GM19438 (cell line): ENCODE results near the gene LTBP2.

Source experiments
- ATAC-seq: cut with Tn5 transposase; IDR thresholded peaks from one replicate; pipeline ENCODE4 v1.9.1; 2021; ENCODE audit warnings: low read depth; ENCODE audit not compliant: unreplicated experiment

The LTBP2 gene

DNA sequence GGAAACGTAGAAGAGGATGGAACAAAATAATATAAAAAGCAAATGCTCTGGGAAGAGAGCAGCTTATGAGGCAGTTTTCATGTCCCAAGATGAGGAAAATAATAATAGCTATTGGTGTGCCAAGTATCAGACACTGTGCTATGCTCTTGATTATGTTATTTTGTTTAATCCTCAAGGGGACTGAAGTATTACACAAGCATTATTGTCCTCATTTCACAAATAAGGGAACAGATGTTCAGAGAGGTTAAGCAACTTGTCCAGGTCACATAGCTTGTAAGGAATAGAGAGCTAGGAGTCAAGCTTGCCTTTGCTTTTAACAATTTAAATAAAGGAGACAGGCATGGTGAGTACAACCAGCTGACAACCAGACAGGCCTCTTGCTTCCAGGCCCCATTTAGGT lies 26.9 kb upstream of the LTBP2 start:
- no peak for ATAC-seq

DNA sequence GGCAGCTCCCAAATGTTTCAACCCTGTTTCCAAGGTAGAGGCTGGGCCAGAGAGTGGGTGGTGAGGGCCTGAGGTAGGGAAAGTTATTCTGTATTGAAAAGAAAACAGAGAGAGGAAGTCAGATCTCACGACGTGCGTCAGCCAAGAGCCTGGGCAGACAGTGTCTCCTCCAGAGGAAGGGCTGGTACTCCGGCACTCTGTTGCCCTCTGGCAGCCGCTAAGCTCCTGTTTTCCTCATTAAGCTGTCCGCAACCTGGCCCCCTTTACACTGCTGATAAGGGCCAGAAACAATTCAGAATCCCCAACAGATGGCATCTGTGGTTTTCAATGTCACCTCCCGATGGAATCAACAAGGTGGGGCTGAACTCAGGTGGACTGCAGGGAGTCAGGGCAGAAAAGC lies 26.0 kb upstream of the LTBP2 start:
- no peak for ATAC-seq

DNA sequence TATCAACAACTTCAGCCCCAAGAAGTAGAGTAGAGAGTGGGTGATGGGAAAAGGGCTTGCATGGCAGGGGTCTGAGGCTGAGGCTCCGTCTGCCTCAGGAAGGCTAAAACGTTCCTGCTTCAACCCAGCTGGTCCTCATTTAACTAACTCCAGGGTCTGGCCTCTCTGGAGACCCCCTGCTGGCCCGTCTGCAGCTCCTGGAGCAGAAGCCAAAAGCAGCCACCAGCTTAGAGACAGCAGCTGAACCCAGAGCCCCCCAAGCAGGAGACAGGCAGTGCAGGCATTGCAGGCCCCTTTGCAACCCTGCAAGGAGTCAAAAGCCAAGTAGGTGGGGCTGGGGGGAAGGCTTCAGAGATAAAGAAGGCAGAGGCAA lies 25.1 kb upstream of the LTBP2 start:
- no peak for ATAC-seq

DNA sequence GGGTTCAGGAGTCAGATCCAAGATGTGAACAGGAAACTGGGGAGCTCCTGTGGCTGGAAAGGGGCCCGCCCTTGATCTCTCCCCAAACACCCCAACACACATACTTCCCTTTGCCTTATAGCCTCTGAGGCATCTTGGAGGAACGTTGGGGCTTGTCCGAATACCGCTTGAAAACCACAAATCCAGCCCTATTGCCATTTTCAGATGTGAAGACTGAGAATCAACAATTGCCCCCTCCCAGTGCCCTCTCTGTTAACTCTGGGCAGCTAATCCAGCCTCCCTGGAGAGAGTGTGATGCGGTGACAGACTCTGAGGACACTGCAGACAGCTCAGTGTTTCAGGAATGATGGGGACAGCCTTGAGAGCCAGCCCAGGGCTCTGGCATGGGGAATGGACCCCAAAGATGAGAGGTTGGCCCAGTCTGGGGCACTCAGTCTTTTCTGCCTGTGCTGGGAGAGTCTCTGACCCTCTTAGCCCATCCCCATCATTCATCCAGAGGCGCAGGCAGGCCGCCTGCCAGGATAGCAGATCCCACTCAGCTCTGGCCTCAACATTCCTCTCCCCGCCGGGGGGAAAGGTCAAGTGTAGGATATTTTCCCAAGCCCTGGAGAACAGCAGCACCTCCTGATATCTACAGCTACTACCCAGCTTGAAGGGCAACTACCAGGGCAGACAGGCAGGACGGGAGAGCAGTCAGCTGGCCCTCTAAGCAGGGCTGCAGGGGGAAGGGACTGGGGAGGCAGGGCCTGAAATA lies 24.6 kb upstream of the LTBP2 start:
- ATAC-seq, result no peak

DNA sequence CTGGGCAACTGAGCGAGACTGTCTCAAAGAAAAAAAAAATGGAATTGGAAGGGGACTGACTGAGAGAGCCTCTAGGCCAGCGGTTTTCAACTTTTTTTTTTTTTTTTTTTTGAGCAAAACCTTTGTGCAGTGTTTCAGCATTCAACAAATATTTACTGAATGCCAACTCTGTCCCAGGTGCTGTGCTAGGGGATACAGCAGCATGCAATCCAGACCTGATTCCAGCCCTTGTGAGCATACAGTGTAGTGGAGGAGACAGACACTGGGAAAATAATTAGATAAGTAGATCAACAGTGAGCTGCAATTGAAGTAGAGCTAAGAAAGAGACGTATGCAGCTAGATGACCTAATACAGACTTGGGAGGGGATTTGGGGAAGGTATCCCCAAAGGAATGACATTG lies 23.8 kb upstream of the LTBP2 start:
- no peak for ATAC-seq

DNA sequence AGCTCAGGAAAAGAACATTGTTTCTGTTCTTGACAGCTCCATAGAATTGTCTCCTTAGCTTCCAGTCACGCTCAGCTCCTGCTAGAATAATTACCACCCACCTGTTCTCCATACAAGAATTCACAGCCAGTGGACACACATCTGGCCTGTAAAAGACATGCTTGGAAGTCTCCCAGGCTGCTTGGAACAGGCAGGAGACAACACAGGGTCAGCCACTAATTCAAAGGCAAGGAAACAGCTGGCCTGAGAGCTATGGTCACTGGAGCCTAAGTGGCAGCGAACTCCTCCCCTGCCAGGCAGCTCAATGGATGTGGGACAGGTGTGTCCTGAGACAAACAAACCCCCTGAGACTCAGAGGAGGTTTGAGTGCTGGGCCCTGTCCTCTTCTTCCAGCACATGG lies 22.9 kb upstream of the LTBP2 start:
- ATAC-seq, result no peak

DNA sequence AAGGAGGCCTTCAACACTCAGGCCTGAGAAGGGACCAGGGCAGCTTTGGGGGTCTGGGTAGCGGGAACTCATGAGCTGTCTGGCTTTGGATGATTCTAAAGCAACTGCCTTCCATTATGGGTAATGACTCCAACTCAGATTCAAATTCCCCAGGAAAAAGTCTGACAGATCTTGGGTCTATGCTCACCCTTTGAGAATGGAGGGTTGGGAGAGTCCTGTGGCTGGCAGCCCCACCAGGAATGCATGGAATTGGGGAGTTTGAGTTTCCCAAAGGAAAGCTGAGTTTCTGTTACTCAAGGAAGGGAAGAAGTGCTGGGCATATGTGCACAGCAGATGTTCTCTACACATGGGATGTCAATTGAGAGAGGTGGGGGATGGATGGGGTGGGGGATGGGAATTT lies 22.4 kb upstream of the LTBP2 start:
- ATAC-seq, result no peak

DNA sequence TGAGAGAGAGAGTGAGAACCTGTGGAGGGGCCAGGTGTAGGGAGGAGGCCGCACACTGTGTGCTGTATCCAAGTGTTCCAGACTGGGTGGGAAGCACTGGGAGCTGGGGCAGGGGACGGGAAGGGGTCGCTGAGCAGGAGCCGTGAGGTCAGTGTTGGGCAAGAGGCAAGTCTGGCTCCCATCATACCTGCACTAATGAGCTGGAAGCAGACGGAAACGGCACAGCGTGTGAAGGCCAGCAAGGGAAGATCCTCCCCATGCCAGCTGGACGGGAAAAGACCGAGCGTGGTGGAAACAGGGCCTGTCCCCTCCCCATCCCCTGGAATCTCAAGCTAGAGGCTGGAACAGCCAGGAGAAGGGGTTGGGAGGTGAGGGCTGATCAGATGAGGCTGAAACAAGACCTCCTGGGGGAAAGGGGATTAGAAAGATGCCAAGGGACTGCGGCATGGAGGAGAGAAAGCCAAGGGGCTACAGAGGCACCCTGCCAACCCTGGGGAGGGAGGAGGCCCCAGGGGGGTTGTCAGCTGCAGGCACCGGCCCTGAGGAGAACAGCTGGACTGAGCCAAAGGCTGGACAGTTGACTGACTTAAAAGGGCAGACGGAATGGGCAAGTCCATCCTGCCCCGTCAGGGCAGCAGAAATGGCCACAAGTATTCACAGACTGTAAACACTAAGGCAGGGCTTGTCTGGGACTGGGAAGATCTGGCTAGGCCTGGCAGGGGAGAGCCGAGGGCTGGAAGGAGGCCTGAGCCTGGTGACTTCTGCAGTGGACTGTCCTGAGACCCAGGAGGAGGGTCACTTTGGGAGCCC lies 19.0 kb upstream of the LTBP2 start:
- no peak for ATAC-seq

DNA sequence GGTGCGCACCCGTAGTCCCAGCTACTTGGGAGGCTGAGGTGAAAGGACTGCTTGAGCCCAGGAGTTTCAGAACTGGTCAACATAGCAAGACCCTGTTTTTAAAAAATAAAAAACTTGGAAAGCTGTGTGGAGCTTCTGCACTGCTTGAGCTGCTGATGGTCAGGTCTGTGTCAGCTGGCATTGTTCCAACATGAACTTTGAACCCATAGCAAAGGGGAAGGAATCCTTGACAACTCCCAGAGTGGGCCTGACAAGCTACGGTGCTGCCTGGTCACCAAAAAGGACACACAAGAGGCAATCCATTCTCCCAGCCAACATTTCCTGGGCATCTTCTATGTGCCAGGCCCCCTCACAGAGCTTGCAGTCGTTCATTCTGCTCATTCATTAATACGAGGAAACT lies 16.4 kb upstream of the LTBP2 start:
- ATAC-seq, result no peak

DNA sequence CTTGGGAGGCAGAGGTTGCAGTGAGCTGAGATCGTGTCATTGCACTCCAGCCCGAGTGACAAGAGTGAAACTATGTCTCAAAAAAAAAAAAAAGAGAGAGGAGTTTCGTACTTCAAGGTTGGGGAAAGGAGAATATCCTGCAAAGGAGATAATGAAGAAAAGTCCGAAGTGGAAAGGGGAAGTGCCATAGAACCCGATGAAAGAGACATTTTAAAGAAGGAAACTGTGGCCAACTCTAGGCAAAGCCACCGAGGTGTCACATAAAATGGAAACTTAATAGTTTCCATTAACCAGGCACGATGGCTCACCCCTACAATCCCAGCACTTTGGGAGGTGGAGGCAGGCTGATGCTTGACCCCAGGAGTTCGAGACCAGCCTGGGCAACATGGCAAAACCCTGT lies 15.0 kb upstream of the LTBP2 start:
- no peak for ATAC-seq

DNA sequence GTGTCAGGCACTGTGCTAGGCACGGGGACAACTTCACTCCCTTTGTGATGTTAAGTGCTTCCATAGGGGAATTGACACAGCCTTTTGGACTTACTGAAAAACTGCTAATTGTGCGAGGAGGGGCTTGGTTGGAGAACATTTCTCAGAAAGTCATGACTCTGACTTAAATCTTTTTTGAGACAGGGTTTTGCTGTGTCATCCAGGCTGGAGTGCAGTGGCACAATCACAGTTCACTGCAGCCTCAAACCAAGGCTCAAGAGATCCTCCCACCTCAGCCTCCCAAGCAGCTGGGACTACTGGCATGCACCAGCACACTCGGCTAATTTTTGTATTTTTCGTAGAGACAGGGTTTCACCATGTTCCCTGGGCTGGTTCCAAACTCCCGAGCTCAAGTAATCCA lies 10.2 kb upstream of the LTBP2 start:
- ATAC-seq, result no peak

DNA sequence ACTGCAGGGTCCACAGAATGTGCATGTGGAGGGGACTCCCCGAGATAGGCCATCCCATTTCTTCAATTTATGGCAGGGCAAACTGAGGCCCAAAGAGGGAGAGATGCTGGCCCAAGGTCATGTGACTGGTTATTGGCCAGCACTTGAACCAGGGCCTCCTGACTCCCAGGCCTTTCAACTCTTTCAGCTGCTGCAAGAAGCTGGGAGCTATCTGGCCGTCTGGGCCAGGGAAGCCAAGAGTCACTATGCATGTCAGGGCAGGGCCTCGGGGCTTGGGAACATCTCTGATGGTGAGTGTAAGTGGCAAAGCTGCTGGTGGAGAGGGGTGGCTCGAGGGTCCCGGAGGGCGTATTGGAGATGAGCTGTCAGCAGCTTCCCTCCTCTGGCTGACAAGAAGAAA lies 9.5 kb upstream of the LTBP2 start:
- ATAC-seq, result no peak

DNA sequence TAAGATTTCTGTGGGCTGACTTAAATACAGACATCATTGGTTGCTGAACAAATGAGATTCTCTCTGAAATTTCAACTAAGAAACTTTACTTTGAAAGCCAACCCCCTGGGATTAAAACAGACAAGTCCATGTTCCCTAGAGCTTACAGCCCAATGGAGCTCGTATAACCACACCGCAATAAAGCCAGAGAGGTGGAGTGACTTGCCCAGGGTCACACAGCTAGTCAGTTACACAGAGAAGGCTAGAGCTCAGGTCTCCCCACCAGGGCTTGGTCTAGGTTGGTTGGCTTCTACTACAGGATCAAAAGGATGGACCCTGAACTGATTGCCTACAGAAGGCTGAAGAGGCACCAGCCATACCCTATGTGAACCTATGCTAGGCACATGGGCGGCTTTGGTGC lies 8.9 kb upstream of the LTBP2 start:
- ATAC-seq, result no peak

DNA sequence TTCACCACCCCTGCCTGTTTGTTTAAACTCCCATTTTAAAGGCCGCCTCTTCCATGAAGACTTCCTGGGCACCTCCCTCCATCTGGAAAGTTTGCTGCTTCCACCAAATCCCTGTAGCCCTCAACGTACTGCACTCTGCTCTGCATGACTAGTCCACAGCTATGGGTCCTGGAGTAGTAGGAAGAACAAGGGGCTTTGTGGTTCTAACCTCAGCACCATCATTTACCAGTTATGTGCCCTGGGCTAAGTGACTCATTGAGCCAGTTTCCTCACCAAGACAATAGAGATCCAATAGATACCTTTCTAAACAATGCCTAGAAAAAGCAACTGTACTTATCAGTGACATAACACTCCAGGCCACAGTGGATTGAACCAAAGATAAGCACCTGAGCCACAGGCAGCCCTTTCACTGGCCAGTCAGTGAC lies 8.5 kb upstream of the LTBP2 start:
- ATAC-seq, result no peak

DNA sequence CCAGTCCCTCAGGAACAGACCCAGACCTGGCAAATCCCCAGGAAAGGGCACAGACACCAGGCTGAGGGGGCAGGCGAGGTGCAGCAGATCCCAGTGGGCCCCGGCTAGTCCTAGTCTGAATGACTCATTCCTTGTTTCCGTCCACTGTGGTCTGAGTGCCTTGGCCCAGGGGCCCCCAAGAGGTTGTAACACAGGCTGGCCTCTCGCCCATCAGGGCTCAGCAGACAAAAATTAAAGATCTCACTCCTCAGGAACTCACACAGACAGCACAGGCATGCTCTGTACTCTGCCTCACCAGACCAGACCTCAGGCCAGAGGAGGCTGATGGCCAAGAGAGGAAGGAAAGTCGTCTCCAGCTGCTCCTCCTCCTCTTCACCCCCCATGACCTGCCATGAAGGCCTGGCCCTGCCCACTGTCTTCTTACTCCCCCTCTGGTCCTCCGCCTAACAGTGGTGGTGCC lies 7.7 kb upstream of the LTBP2 start:
- no peak for ATAC-seq

DNA sequence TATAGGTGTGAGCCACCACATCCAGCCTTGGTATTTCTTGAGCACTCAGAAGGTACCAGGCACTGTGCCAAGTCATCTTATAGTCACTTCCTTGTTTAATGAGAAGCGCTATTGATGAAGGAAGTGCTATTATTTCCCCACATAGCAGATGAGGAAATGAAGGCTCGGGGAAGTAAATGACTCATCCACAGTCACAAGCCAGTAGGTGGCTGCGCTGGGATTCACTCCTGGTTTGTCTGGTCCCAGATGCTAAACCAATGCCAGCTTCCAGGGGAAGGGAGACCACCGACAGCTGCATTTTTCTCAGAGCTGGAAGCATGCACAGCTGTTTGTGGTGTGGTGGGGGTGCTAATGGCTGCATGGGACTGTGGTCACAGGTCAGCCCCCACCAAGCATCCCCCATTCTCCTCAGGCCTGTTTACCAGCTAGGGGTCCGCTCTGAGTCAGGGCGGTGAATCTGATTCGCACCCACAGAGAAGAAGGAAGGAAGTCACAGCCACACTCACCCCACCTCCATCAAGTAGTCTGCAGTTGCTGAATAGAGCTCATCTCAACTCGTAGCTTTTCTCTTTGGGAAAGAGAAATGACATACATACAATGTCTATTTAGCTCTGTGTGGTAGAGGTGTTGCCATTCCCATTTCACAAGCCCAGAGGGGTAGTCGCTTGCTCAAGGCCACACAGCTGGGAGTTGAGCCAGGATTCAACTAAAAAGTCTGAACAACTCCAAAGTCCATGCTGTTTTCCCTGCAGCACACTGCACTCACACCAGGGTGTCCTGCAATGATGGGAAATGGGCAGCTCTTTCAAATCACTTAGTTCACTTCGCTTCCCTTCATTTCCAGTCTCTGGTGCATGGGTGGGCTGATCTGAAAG lies 6.3 kb upstream of the LTBP2 start:
- ATAC-seq, result no peak

DNA sequence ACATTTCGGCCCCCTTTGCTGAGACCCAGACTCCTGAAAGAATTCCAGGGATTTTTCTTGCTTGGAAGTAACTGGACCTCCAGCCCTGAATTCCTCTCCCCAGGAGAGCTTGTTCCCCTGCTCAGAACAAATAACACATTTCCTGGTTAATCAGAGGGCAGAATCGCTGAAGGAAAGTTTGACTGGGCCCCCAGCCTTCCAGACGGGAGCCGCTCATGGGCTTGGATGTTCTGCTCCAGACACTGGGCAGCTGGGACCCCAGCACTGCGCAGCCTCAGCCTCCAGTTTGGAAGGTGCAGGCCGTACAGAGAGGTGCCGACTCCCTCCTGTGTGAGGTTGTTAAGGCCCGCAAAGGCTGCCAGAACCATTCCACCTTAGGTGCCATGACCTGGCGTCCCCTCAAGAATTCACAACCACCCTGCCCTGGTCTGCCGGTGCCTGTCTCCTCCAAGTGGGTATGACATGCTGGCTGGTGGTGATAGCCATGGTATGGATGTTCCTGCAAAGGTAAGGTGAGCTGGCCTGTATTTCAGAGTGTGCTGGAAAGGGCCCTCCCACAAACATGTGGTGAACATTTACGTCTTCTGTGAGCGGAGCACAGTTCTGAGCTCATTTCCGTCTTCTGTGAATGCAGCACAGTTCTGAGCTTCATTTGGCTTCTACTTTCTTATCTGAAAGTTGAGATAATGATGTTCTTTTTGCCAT lies 5.1 kb upstream of the LTBP2 start:
- no peak for ATAC-seq

DNA sequence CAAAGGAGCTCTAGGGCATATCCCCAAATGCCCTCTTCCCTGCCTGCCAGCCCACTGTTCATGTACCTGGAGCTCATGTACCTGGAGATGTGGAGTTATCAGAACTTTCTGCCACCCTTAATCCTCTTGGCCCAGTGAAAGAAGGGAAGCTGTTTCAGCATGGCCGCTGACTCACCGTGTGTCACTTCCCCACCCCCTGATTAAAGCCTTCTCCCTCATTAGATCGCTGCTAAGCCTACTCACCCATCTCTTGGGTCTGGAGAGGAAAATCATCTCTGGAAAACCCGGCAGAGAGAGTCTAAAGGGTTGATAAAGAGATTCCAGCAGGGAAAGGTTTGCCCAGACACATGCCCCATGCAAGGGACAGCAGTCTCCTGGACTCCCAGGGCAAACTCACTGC lies 4.5 kb upstream of the LTBP2 start:
- no peak for ATAC-seq

DNA sequence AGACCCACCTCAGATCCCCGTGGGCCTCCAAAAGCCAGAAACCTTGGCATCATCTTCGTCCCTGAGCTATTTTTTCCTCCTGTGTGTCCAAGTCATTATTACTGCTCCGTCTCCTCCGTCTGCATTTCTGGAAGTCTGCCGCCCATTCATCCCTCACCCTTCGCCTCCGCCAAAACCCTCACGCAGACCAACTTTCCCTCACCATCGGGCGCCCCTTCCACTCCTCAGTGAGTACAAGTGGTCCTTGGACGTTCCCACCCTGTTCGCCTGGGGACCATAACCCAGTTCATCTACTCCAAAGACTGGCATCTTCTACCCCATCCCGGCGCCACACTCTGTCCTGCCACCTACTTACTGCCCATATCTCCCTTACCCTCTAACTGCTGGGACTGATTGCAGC lies 3.7 kb upstream of the LTBP2 start:
- no peak for ATAC-seq
